MM.1S (cell line): ENCODE results near the gene ACBD6.

ENCODE experiments used
- DNase-seq: peaks from one replicate; pipeline ENCODE4 v3.0.0-alpha.2; 2015
- H2AFZ ChIP-seq: fragments of 300-600 bp; sonication (generic); 2 replicates; pipeline ENCODE4 v1.6.0; 2016; ENCODE audit warnings: antibody characterized with exemption, low read length
- H3F3A ChIP-seq: fragments of 300-600 bp; sonication (generic); 2 replicates; pipeline ENCODE4 v1.6.1; 2016; ENCODE audit warnings: mild to moderate bottlenecking, antibody characterized with exemption, low read length, moderate library complexity, mixed read lengths; ENCODE audit not compliant: insufficient read depth
- H3K27ac ChIP-seq: fragments of 300-600 bp; sonication (generic); 2 replicates; pipeline ENCODE4 v1.5.1; 2016; ENCODE audit warnings: mild to moderate bottlenecking, low read length
- H3K27me3 ChIP-seq: fragments of 300-600 bp; sonication (generic); replicated peaks from 2 replicates; pipeline ENCODE4 v1.6.0; 2016; ENCODE audit warnings: low read length; ENCODE audit not compliant: insufficient read depth
- H3K36me3 ChIP-seq: fragments of 300-600 bp; sonication (generic); replicated peaks from 2 replicates; pipeline ENCODE4 v1.6.1; 2016; ENCODE audit warnings: mild to moderate bottlenecking, low read length, mixed read lengths; ENCODE audit not compliant: insufficient read depth
- H3K4me1 ChIP-seq: fragments of 300-600 bp; sonication (generic); 2 replicates; pipeline ENCODE4 v1.6.1; 2016; ENCODE audit warnings: low read length, mixed read lengths
- H3K4me2 ChIP-seq: fragments of 300-600 bp; sonication (generic); 2 replicates; pipeline ENCODE4 v1.6.0; 2016; ENCODE audit warnings: low read depth, low read length
- H3K4me3 ChIP-seq: fragments of 300-600 bp; sonication (generic); 2 replicates; pipeline ENCODE4 v1.5.1; 2016; ENCODE audit warnings: low read length, mixed read lengths
- H3K79me2 ChIP-seq: fragments of 300-600 bp; sonication (generic); 2 replicates; pipeline ENCODE4 v1.6.1; 2016; ENCODE audit warnings: mixed run types, low read length, mixed read lengths
- H3K9ac ChIP-seq: fragments of 300-600 bp; sonication (generic); 2 replicates; pipeline ENCODE4 v1.6.1; 2016; ENCODE audit warnings: low read length, mixed read lengths
- H3K9me2 ChIP-seq: fragments of 300-600 bp; sonication (generic); replicated peaks from 2 replicates; pipeline ENCODE4 v1.6.1; 2016; ENCODE audit warnings: mild to moderate bottlenecking, low read length, mixed read lengths; ENCODE audit not compliant: insufficient read depth
- H3K9me3 ChIP-seq: fragments of 300-600 bp; sonication (generic); replicated peaks from 2 replicates; pipeline ENCODE4 v1.6.1; 2016; ENCODE audit warnings: mild to moderate bottlenecking, low read length, mixed read lengths; ENCODE audit not compliant: insufficient read depth
- H4K20me1 ChIP-seq: fragments of 300-600 bp; sonication (generic); 2 replicates; pipeline ENCODE4 v1.6.1; 2016; ENCODE audit warnings: mild to moderate bottlenecking, low read length, moderate library complexity, mixed read lengths; ENCODE audit not compliant: insufficient read depth
- CTCF ChIP-seq: fragments of 300-600 bp; sonication (generic); IDR thresholded peaks from 2 replicates; pipeline ENCODE4 v1.5.1; 2016; ENCODE audit warnings: antibody characterized with exemption, low read length, mixed read lengths
- EZH2 ChIP-seq: fragments of 300-600 bp; sonication (generic); optimal IDR thresholded peaks from 2 replicates; pipeline ENCODE3; 2017; ENCODE audit warnings: low read depth, mild to moderate bottlenecking, antibody characterized with exemption, low read length, mixed read lengths
- EZH2phosphoT487 ChIP-seq: fragments of 300-600 bp; sonication (generic); IDR thresholded peaks from 2 replicates; pipeline ENCODE4 v1.6.1; 2018; ENCODE audit warnings: antibody characterized with exemption, low read length

ACBD6 gene

GRCh38 chr1:180247061-180247460 is 255.3 kb downstream of the ACBD6 start:
- Histone ChIP-seq H3K9ac (no peak overlapping the region), H3K79me2 (no peaks in the 10 kb centered on the region), H2AFZ (peak overlapping the region; percentile 49), H3K36me3 (no peaks in the 10 kb centered on the region), H4K20me1 (no peaks in the 10 kb centered on the region), H3F3A (0 out of 2 replicates have a peak, but pooled peaks cover 5% of the 10 kb centered on the region), H3K27me3 (no peaks in the 10 kb centered on the region), H3K9me2 (no peaks in the 10 kb centered on the region), H3K9me3 (no peaks in the 10 kb centered on the region), H3K4me3 (no peak overlapping the region), H3K27ac (peak overlapping the region; percentile 26; the same call in 1 of the 2 replicates), H3K4me1 (peaks cover 15% of the 10 kb centered on the region), H3K4me2 (peak overlapping the region; percentile 40)
- TF ChIP-seq CTCF (no peak), EZH2phosphoT487 (no peak), EZH2 (no peak)
- peak; percentile 86 for DNase-seq

- no peak for TF ChIP-seq EZH2
- TF ChIP-seq EZH2phosphoT487: no peak
- TF ChIP-seq CTCF: no peak
- Histone ChIP-seq H2AFZ (peak overlapping the region; percentile 49; the same call in 1 of the 2 replicates), H3K4me1 (peaks cover 15% of the 10 kb centered on the region), H3K27me3 (no peaks in the 10 kb centered on the region), H3K4me2 (peak overlapping the region; percentile 40), H3K9ac (no peak overlapping the region), H3K36me3 (no peaks in the 10 kb centered on the region), H3K27ac (peak overlapping the region; percentile 26; the same call in 1 of the 2 replicates), H3K9me3 (no peaks in the 10 kb centered on the region), H3K79me2 (no peaks in the 10 kb centered on the region), H3F3A (0 out of 2 replicates have a peak, but pooled peaks cover 5% of the 10 kb centered on the region), H3K9me2 (no peaks in the 10 kb centered on the region), H4K20me1 (no peaks in the 10 kb centered on the region), H3K4me3 (no peak overlapping the region)
- DNase-seq: no peak
Measured at GRCh38 chr1:180246579-180246978, 255.8 kb downstream of the ACBD6 start.

- Histone ChIP-seq H2AFZ (no peak overlapping the region), H3K9ac (no peak overlapping the region), H3K9me2 (no peaks in the 10 kb centered on the region), H3K4me3 (no peak overlapping the region), H3K27me3 (peaks cover 11% of the 10 kb centered on the region; the same call in 1 of the 2 replicates), H4K20me1 (no peaks in the 10 kb centered on the region), H3K79me2 (no peaks in the 10 kb centered on the region), H3K4me2 (no peak overlapping the region), H3K4me1 (peaks cover 15% of the 10 kb centered on the region), H3K36me3 (no peaks in the 10 kb centered on the region), H3K9me3 (no peaks in the 10 kb centered on the region), H3K27ac (no peak overlapping the region), H3F3A (0 out of 2 replicates have a peak, but pooled peaks cover 5% of the 10 kb centered on the region)
- TF ChIP-seq EZH2: no peak
- no peak for TF ChIP-seq CTCF
- no peak for TF ChIP-seq EZH2phosphoT487
- no peak for DNase-seq
Measured at GRCh38 chr1:180244840-180245239, 257.5 kb downstream of the ACBD6 start.
